Measurements from ENCODE around the gene BCAM. TPM values are rescaled to one million over a fixed set of nuclear protein-coding genes. Genes with fewer than 3 reads are reported as not detected.
"Not testable (repeated sequence)": the region's sequence is repeated elsewhere in the genome, so short reads cannot be mapped to it uniquely, and the experiment has no call there.

BCAM gene
- 4.6 and 13.4 TPM in 2 replicates for total RNA-seq (2014; rRNA removed; shearing (Covaris generic))

GRCh38 chr19:44808463-44809371 is at the start of gene BCAM:
Gene BCAM (plus strand): TSS chr19:44809103. CDS start chr19:44809125, 22 bp downstream.
- peak; percentile 79 for DNase-seq (ENCODE audit: low read depth)

GRCh38 chr19:44762038-44762437 is 46.9 kb upstream of the BCAM start:
- DNase-seq (ENCODE audit: low read depth) = no peak

- no peak for DNase-seq (ENCODE audit: low read depth)
Observed at GRCh38 chr19:44765033-44765948, 43.6 kb upstream of the BCAM start.

- DNase-seq (ENCODE audit: low read depth) = no peak
Observed at GRCh38 chr19:44765949-44766335, 43.0 kb upstream of the BCAM start.

- no peak for DNase-seq (ENCODE audit: low read depth)
Observed at GRCh38 chr19:44767295-44768180, 41.4 kb upstream of the BCAM start.

- peak; percentile 96 for DNase-seq (ENCODE audit: low read depth)
Observed at GRCh38 chr19:44770550-44771257, 38.2 kb upstream of the BCAM start.

GRCh38 chr19:44772144-44772543 is 36.8 kb upstream of the BCAM start:
- not testable (repeated sequence) for DNase-seq (ENCODE audit: low read depth)

- no peak for DNase-seq (ENCODE audit: low read depth)
Observed at GRCh38 chr19:44772959-44773358, 35.9 kb upstream of the BCAM start.

- DNase-seq (ENCODE audit: low read depth) = no peak
Observed at GRCh38 chr19:44775676-44776240, 33.1 kb upstream of the BCAM start.

- DNase-seq (ENCODE audit: low read depth) = no peak
Observed at GRCh38 chr19:44776402-44777096, 32.4 kb upstream of the BCAM start.

- DNase-seq (ENCODE audit: low read depth) = no peak
Observed at GRCh38 chr19:44777715-44778347, 31.1 kb upstream of the BCAM start, which contains the start of gene CBLC. Gene CBLC (plus strand): TSS chr19:44777890. CDS start chr19:44777932, 42 bp downstream.

- DNase-seq (ENCODE audit: low read depth) = no peak
Observed at GRCh38 chr19:44779150-44779549, 29.8 kb upstream of the BCAM start.

- not testable (repeated sequence) for DNase-seq (ENCODE audit: low read depth)
Observed at GRCh38 chr19:44781694-44782093, 27.2 kb upstream of the BCAM start.

- DNase-seq (ENCODE audit: low read depth) = no peak
Observed at GRCh38 chr19:44782729-44783128, 26.2 kb upstream of the BCAM start.

GRCh38 chr19:44783545-44783944 is 25.4 kb upstream of the BCAM start:
- DNase-seq (ENCODE audit: low read depth) = no peak

- DNase-seq (ENCODE audit: low read depth) = no peak
Observed at GRCh38 chr19:44785271-44785670, 23.6 kb upstream of the BCAM start.

- no peak for DNase-seq (ENCODE audit: low read depth)
Observed at GRCh38 chr19:44785993-44786392, 22.9 kb upstream of the BCAM start.

- no peak for DNase-seq (ENCODE audit: low read depth)
Observed at GRCh38 chr19:44788971-44789370, 19.9 kb upstream of the BCAM start.

- DNase-seq (ENCODE audit: low read depth) = no peak
Observed at GRCh38 chr19:44789943-44790483, 18.9 kb upstream of the BCAM start.

All from Daoy (cell line).